Activated CD4-positive, alpha-beta T cell treated with anti-CD3 and anti-CD28 coated beads for 4 hours (primary cell): ENCODE measurements around the gene GPATCH2L.

ENCODE experiments used
- DNase-seq, 2 donors: peaks; one replicate each; pipeline ENCODE4 v3.0.0-alpha.2; 2020

Gene GPATCH2L

GRCh38 chr14:76257842-76258397 is 106.2 kb downstream of the GPATCH2L start:
- no peak for DNase-seq

GRCh38 chr14:76259029-76259735 is 107.5 kb downstream of the GPATCH2L start:
- DNase-seq: no peak

- no peak for DNase-seq
Observed at GRCh38 chr14:76260749-76261148, 109.0 kb downstream of the GPATCH2L start.

GRCh38 chr14:76261371-76261811 is 109.7 kb downstream of the GPATCH2L start:
- no peak for DNase-seq

GRCh38 chr14:76262641-76263040 is 110.9 kb downstream of the GPATCH2L start:
- DNase-seq: no peak
